ENCODE data around the gene EGF. TPM values are rescaled to one million over a fixed set of nuclear protein-coding genes. Genes with fewer than 3 reads are reported as not detected.
"Not testable (repeated sequence)": the region's sequence is repeated elsewhere in the genome, so short reads cannot be mapped to it uniquely, and the experiment has no call there.

The EGF gene
- total RNA-seq, 5 donors from 2014 or later (not counting 1 experiment from before 2014, with no cell fraction given) = 0.20 TPM; not detected in 4

DNA sequence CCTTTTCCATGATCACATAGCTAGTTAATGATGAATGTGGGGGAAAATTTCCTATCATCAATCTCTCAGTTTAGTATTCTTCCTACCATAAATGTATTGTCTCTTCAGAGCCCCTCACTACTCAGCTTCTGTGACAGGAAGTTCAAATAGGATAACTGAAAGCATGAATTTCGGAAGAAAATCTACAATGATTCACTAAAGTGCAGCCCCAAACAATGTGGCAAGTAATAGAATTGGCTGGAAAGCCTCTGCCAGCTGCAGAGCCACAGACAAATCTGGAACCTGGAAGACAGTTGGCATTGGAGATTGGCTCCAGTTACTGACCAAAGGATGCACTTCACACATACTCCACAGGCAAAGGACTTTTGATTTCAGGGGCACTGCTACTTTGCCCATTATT is 35.2 kb downstream of the EGF start:
- DNase-seq = no peak
- H3K4me1 ChIP-seq (ENCODE audit: control insufficient read depth in 1 of 2, extremely low read depth in 1 of 2, insufficient read depth in 2 of 2, low read length in 2 of 2) = no peaks in the 10 kb centered on the region
- no peaks in the 10 kb centered on the region for H3K9me3 ChIP-seq
- ATAC-seq (replicated peaks in 1 of 4) = no peak
- Mint-ChIP-seq H3K4me1 (no peaks in the 10 kb centered on the region), H3K27me3 (peaks cover 0 to 2% of the 10 kb centered on the region in 2 donors), H3K27ac (no peak overlapping the region), H3K36me3 (no peaks in the 10 kb centered on the region), H3K9me3 (no peaks in the 10 kb centered on the region), H3K4me3 (no peak overlapping the region)
- CTCF ChIA-PET = no interaction called here
- no peaks in the 10 kb centered on the region for H3K36me3 ChIP-seq (ENCODE audit: control insufficient read depth in 2 of 2, extremely low read depth in 1 of 2, insufficient read depth in 1 of 2, low read length in 1 of 2)
- POLR2A ChIA-PET = no interaction called here
- H3K27me3 ChIP-seq (replicated peaks in 1 of 2; ENCODE audit: control insufficient read depth in 2 of 2, extremely low read depth in 1 of 2, insufficient read depth in 2 of 2, low read length in 1 of 2) = peaks cover 0 to 8% of the 10 kb centered on the region in 2 experiments
- H3K4me3 ChIP-seq (ENCODE audit: control insufficient read depth in 1 of 2, extremely low read depth in 1 of 2, low read length in 1 of 2) = no peak overlapping the region
- no peak overlapping the region for H3K27ac ChIP-seq (ENCODE audit: low read length)
- no CpG with 5 or more reads among the region's 1 CpG for WGBS (ENCODE audit: insufficient coverage)

DNA sequence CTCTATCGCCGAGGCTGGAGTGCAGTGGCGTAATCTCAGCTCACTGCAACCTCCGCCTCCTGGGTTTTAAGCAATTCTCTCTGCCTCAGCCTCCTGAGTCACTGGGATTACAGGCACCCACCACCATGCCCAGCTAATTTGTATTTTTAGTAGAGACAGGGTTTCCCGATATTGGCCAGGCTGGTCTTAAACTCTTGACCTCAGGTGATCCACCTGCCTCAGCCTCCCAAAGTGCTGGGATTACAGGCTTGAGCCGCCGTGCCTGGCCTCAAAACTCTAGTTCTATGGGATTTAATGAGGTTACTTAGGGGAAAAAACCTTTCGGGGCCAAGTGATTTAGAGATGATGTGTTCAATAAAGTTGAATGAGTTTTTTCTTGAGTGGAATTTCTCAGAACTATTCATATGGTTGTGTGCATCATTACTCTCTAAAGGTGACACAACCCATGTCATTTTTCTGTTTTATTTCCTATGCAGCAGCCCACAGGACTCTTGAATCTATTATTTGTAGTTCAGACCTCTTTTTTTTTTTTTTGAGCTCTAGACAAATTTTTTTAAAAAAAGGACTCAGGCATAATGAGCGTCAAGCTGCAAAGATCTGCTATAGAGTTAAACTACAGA is 36.5 kb downstream of the EGF start:
- ATAC-seq (replicated peaks in 1 of 4); H3K27me3 Mint-ChIP-seq; H3K4me3 ChIP-seq (ENCODE audit: control insufficient read depth in 1 of 2, extremely low read depth in 1 of 2, low read length in 1 of 2); H3K36me3 ChIP-seq (ENCODE audit: control insufficient read depth in 2 of 2, extremely low read depth in 1 of 2, insufficient read depth in 1 of 2, low read length in 1 of 2); H3K36me3 Mint-ChIP-seq; H3K27ac ChIP-seq (ENCODE audit: low read length); CTCF ChIA-PET; H3K27ac Mint-ChIP-seq; H3K4me3 Mint-ChIP-seq; H3K9me3 ChIP-seq; H3K27me3 ChIP-seq (replicated peaks in 1 of 2; ENCODE audit: control insufficient read depth in 2 of 2, extremely low read depth in 1 of 2, insufficient read depth in 2 of 2, low read length in 1 of 2); POLR2A ChIA-PET; H3K4me1 ChIP-seq (ENCODE audit: control insufficient read depth in 1 of 2, extremely low read depth in 1 of 2, insufficient read depth in 2 of 2, low read length in 2 of 2); H3K4me1 Mint-ChIP-seq; H3K9me3 Mint-ChIP-seq; DNase-seq: not testable (repeated sequence)
- WGBS (ENCODE audit: insufficient coverage) = 60% methylated on average over 2 of the region's 9 CpGs

DNA sequence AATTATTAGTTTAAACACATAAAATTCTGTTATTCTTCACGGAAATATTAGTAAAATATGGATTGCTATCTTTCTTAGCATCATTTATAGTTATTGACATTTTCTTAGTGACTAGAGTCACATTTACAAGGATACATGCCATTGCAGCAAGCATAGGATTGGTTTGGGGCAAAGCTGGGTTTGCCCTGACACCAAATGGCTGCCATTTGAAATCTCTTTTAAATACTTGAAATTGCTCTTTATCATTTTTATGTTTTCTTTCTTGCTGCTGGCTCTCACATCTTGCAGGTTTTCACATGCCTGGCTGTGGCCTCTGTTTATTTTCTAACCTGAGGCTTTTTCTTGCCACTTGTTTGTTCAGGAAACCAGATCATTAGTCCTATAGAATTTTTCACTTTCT is 39.9 kb downstream of the EGF start:
- no CpG with 5 or more reads among the region's 1 CpG for WGBS (ENCODE audit: insufficient coverage)
- Histone ChIP-seq H3K27me3 (replicated peaks in 1 of 2; ENCODE audit: control insufficient read depth in 2 of 2, extremely low read depth in 1 of 2, insufficient read depth in 2 of 2, low read length in 1 of 2) (peaks cover 0 to 8% of the 10 kb centered on the region in 2 experiments), H3K4me3 (ENCODE audit: control insufficient read depth in 1 of 2, extremely low read depth in 1 of 2, low read length in 1 of 2) (no peak overlapping the region), H3K27ac (ENCODE audit: low read length) (no peak overlapping the region), H3K4me1 (ENCODE audit: control insufficient read depth in 1 of 2, extremely low read depth in 1 of 2, insufficient read depth in 2 of 2, low read length in 2 of 2) (no peaks in the 10 kb centered on the region), H3K9me3 (no peaks in the 10 kb centered on the region), H3K36me3 (ENCODE audit: control insufficient read depth in 2 of 2, extremely low read depth in 1 of 2, insufficient read depth in 1 of 2, low read length in 1 of 2) (no peaks in the 10 kb centered on the region)
- peaks cover 0 to 2% of the 10 kb centered on the region in 2 donors for H3K27me3 Mint-ChIP-seq
- ATAC-seq (replicated peaks in 1 of 4) (no peak), DNase-seq (no peak)
- H3K4me1 Mint-ChIP-seq = no peaks in the 10 kb centered on the region
- H3K4me3 Mint-ChIP-seq = no peak overlapping the region
- no peaks in the 10 kb centered on the region for H3K36me3 Mint-ChIP-seq
- ChIA-PET POLR2A (interaction anchor here in 1 of 2 donors (0.5 kb wide), 1 partner anchor 443 kb away, joined by 7 read pairs; no protein-coding TSS in a partner anchor), CTCF (no interaction called here)
- H3K9me3 Mint-ChIP-seq = no peaks in the 10 kb centered on the region
- H3K27ac Mint-ChIP-seq = no peak overlapping the region

DNA sequence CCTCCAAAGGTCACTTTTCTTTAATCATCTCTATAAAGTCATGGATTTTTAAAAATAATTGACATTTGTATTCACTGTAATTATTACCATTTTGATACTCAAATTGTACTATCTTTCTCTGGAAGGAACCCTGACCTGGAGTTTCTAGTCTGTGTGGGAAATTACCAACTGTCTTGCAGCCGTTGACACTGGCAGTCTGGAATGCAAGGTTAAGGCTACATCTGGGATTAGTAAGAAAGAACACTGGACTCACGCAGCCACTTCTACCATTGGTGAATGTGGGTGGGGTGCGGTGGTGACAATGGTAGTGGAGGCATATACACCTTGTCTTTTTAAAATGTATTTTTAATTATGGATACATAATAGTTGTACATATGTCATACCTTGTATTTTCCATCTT is 40.9 kb downstream of the EGF start:
- H3K36me3 Mint-ChIP-seq = no peaks in the 10 kb centered on the region
- ChIA-PET POLR2A (no interaction called here), CTCF (no interaction called here)
- peaks cover 0 to 2% of the 10 kb centered on the region in 2 donors for H3K27me3 Mint-ChIP-seq
- H3K9me3 Mint-ChIP-seq = no peaks in the 10 kb centered on the region
- Histone ChIP-seq H3K27me3 (replicated peaks in 1 of 2; ENCODE audit: control insufficient read depth in 2 of 2, extremely low read depth in 1 of 2, insufficient read depth in 2 of 2, low read length in 1 of 2) (peaks cover 0 to 7% of the 10 kb centered on the region in 2 experiments), H3K4me3 (ENCODE audit: control insufficient read depth in 1 of 2, extremely low read depth in 1 of 2, low read length in 1 of 2) (no peak overlapping the region), H3K4me1 (ENCODE audit: control insufficient read depth in 1 of 2, extremely low read depth in 1 of 2, insufficient read depth in 2 of 2, low read length in 2 of 2) (no peaks in the 10 kb centered on the region), H3K36me3 (ENCODE audit: control insufficient read depth in 2 of 2, extremely low read depth in 1 of 2, insufficient read depth in 1 of 2, low read length in 1 of 2) (no peaks in the 10 kb centered on the region), H3K9me3 (no peaks in the 10 kb centered on the region), H3K27ac (ENCODE audit: low read length) (no peak overlapping the region)
- DNase-seq (no peak), ATAC-seq (replicated peaks in 1 of 4) (no peak)
- H3K4me1 Mint-ChIP-seq = no peaks in the 10 kb centered on the region
- H3K27ac Mint-ChIP-seq = no peak overlapping the region
- H3K4me3 Mint-ChIP-seq = no peak overlapping the region
- no CpG with 5 or more reads among the region's 3 CpGs for WGBS (ENCODE audit: insufficient coverage)

DNA sequence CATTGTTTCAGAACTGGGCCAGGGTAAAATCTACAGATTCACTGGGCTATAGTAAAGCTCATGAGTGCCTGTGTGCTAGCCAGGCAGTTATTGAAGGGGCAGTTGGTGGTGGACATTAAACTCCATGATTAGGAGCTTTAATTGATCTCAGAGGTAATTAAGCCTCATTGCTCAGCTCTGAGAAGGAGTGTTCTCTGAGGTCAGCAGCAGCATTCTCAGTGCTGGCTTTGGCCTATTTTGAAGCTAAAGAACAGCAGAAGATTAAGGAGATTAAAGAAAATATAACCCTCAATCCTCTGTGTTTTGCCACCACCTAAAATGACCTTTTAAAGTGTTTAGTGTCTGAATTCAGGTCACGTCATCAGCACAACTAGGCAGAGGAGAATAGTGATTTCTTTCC is 42.5 kb downstream of the EGF start:
- DNase-seq (no peak), ATAC-seq (replicated peaks in 1 of 4) (no peak)
- H3K4me3 ChIP-seq (ENCODE audit: control insufficient read depth in 1 of 2, extremely low read depth in 1 of 2, low read length in 1 of 2) = no peak overlapping the region
- Mint-ChIP-seq H3K27ac (no peak overlapping the region), H3K36me3 (no peaks in the 10 kb centered on the region), H3K4me1 (no peaks in the 10 kb centered on the region), H3K9me3 (no peaks in the 10 kb centered on the region), H3K27me3 (peaks cover 2 to 5% of the 10 kb centered on the region in 2 donors), H3K4me3 (no peak overlapping the region)
- ChIA-PET CTCF (no interaction called here), POLR2A (no interaction called here)
- no peaks in the 10 kb centered on the region for H3K9me3 ChIP-seq
- no CpG with 5 or more reads among the region's 1 CpG for WGBS (ENCODE audit: insufficient coverage)
- H3K36me3 ChIP-seq (ENCODE audit: control insufficient read depth in 2 of 2, extremely low read depth in 1 of 2, insufficient read depth in 1 of 2, low read length in 1 of 2) = no peaks in the 10 kb centered on the region
- H3K27me3 ChIP-seq (replicated peaks in 1 of 2; ENCODE audit: control insufficient read depth in 2 of 2, extremely low read depth in 1 of 2, insufficient read depth in 2 of 2, low read length in 1 of 2) = no peaks in the 10 kb centered on the region
- H3K27ac ChIP-seq (ENCODE audit: low read length) = no peak overlapping the region
- no peaks in the 10 kb centered on the region for H3K4me1 ChIP-seq (ENCODE audit: control insufficient read depth in 1 of 2, extremely low read depth in 1 of 2, insufficient read depth in 2 of 2, low read length in 2 of 2)

DNA sequence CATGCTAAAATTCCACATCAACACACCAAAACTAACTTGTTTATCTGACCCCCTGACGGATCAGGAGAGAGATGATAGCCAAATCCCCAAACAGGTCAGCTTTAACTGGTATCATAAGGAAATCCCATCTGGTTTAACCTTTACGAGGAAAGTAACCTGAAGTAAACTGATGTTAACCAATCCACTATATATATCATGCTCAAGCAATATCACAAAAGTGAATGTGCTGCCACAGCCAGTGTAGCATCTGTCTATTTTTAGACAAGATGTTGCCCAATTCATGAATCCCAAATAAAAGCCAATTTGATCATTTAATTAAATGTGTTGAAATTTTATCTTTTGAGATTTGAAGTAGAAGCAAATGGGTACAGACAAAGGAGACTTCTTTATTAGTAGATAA is 44.5 kb downstream of the EGF start:
- ATAC-seq (replicated peaks in 1 of 4) (no peak), DNase-seq (no peak)
- Mint-ChIP-seq H3K36me3 (no peaks in the 10 kb centered on the region), H3K9me3 (no peaks in the 10 kb centered on the region), H3K4me3 (no peak overlapping the region), H3K27ac (no peak overlapping the region), H3K4me1 (no peaks in the 10 kb centered on the region), H3K27me3 (peaks cover 6 to 7% of the 10 kb centered on the region in 2 donors)
- Histone ChIP-seq H3K4me3 (ENCODE audit: control insufficient read depth in 1 of 2, extremely low read depth in 1 of 2, low read length in 1 of 2) (no peak overlapping the region), H3K27ac (ENCODE audit: low read length) (no peak overlapping the region), H3K4me1 (ENCODE audit: control insufficient read depth in 1 of 2, extremely low read depth in 1 of 2, insufficient read depth in 2 of 2, low read length in 2 of 2) (no peaks in the 10 kb centered on the region), H3K27me3 (replicated peaks in 1 of 2; ENCODE audit: control insufficient read depth in 2 of 2, extremely low read depth in 1 of 2, insufficient read depth in 2 of 2, low read length in 1 of 2) (no peaks in the 10 kb centered on the region), H3K9me3 (no peaks in the 10 kb centered on the region), H3K36me3 (ENCODE audit: control insufficient read depth in 2 of 2, extremely low read depth in 1 of 2, insufficient read depth in 1 of 2, low read length in 1 of 2) (no peaks in the 10 kb centered on the region)
- POLR2A ChIA-PET = no interaction called here
- WGBS (ENCODE audit: insufficient coverage) = 78% methylated on average over 1 of the region's 2 CpGs
- CTCF ChIA-PET = no interaction called here

DNA sequence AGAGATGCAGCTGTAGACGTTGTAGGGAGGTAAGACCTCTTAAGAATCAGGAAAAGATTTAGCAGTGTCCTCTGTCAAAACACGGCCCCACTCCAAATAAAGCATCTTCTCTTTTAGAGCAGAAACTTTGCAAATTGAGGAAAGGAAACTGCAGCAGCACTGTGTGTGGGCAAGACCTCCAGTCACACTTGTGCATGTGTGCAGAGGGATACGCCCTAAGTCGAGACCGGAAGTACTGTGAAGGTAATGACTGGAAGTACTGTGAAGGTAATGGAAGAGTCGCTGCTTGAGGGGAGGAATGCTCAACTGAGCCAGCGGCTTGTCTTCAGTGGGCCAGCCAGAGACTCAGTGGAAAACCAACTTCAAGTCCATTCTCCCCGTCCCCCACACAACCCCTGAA is 46.5 kb downstream of the EGF start:
- ChIA-PET POLR2A (no interaction called here), CTCF (interaction anchor here (0.7 kb wide), 3 partner anchors 10 to 1376 kb away, joined by 3 to 5 read pairs (median 4); no protein-coding TSS in a partner anchor)
- Histone ChIP-seq H3K36me3 (ENCODE audit: control insufficient read depth in 2 of 2, extremely low read depth in 1 of 2, insufficient read depth in 1 of 2, low read length in 1 of 2) (no peaks in the 10 kb centered on the region), H3K4me1 (ENCODE audit: control insufficient read depth in 1 of 2, extremely low read depth in 1 of 2, insufficient read depth in 2 of 2, low read length in 2 of 2) (no peaks in the 10 kb centered on the region), H3K27me3 (replicated peaks in 1 of 2; ENCODE audit: control insufficient read depth in 2 of 2, extremely low read depth in 1 of 2, insufficient read depth in 2 of 2, low read length in 1 of 2) (no peaks in the 10 kb centered on the region), H3K27ac (ENCODE audit: low read length) (no peak overlapping the region), H3K9me3 (no peaks in the 10 kb centered on the region), H3K4me3 (ENCODE audit: control insufficient read depth in 1 of 2, extremely low read depth in 1 of 2, low read length in 1 of 2) (no peak overlapping the region)
- Mint-ChIP-seq H3K9me3 (no peaks in the 10 kb centered on the region), H3K4me3 (no peak overlapping the region), H3K4me1 (no peaks in the 10 kb centered on the region), H3K27ac (no peak overlapping the region), H3K27me3 (peaks cover 7 to 8% of the 10 kb centered on the region in 2 donors), H3K36me3 (no peaks in the 10 kb centered on the region)
- DNase-seq = no peak
- no peak for ATAC-seq (replicated peaks in 1 of 4)
- WGBS (ENCODE audit: insufficient coverage) = 94% methylated on average over 3 of the region's 8 CpGs

Data from T-cell (primary cell).